GM21723 (cell line): ENCODE measurements around the gene MRPS27.
"Not testable (repeated sequence)": the region's sequence is repeated elsewhere in the genome, so short reads cannot be mapped to it uniquely, and the experiment has no call there.

Experiments
- ATAC-seq: cut with Tn5 transposase; IDR thresholded peaks from one replicate; pipeline ENCODE4 v1.9.1; 2021; ENCODE audit warnings: mild to moderate bottlenecking, moderate library complexity; ENCODE audit not compliant: unreplicated experiment

MRPS27 gene

DNA sequence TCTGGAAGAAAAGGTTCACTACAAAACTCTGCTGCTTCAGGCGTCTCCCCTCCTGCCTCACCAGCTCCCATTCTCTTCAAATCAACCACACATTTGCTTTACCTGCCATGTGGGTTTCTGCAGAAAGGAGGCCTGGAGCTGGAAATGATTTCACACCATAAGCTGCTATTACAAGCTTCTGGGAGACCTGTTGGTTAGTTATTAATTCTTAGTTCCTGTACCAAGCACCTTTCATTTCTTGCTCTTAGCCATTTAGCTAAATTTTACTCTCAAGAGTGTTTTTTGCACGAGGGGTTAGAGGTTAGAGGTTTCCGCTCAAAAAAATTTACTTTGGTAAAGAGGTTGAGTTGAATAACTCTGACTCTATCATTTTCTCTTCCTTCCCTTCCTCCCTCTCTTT, 142.5 kb downstream of the MRPS27 start:
- ATAC-seq = no peak

GRCh38 chr5:72172786-72173185, 147.3 kb downstream of the MRPS27 start:
- no peak for ATAC-seq

GRCh38 chr5:72171667-72172066, 148.4 kb downstream of the MRPS27 start:
- no peak for ATAC-seq

- not testable (repeated sequence) for ATAC-seq
Measured at GRCh38 chr5:72171181-72171580, 148.9 kb downstream of the MRPS27 start.

DNA sequence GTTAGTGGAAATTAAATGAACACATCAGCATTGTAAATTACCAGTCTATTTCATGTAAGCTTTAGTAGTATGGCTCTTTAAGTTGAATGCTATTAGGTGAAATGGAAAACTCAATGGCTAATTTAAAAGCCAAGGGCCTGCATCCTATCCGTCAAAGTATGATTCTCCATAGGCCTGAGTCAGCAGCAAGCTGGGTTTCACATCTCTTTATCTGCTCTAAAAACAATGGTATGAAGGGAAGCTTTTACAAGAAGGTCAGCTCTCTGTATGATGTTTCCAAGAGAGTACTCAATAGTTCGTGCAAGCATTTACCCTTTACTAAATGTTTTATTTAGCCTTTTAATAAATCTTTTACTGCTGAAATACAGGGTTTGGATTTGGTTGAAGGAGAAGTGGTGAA, 149.9 kb downstream of the MRPS27 start:
- ATAC-seq = no peak
